ENCODE measurements around the gene CREB3L1. TPM values are rescaled to one million over a fixed set of nuclear protein-coding genes. Genes with fewer than 3 reads are reported as not detected.

The CREB3L1 gene
- total and polyA plus RNA-seq, 2 donors (not counting 3 experiments of a cell fraction or from before 2014, with no cell fraction given): 0.23 to 0.84 TPM

DNA sequence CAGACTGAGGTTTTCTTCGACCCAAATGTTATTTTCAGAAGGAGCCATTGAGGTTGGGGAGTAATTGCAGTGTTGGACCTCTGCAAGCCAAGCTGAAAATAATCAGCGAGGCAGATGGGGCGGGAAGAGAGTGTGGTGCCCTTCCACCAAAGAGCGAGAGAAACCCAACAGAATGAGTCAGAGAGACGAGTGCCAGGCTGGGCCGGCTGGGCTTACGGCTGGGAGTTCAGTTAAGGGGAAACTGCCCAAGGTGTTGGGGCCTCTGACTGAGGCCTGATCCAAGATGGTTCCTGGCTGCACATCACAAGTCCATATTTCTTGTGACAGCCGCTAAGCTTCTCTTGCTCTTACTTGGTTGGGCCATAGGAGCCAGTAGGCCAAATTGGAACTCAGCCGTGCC, 30.4 kb upstream of the CREB3L1 start:
- no peak overlapping the region for H3K27ac ChIP-seq (ENCODE audit: insufficient read depth, low read depth, low read length)
- TF ChIP-seq, protein P1, sequence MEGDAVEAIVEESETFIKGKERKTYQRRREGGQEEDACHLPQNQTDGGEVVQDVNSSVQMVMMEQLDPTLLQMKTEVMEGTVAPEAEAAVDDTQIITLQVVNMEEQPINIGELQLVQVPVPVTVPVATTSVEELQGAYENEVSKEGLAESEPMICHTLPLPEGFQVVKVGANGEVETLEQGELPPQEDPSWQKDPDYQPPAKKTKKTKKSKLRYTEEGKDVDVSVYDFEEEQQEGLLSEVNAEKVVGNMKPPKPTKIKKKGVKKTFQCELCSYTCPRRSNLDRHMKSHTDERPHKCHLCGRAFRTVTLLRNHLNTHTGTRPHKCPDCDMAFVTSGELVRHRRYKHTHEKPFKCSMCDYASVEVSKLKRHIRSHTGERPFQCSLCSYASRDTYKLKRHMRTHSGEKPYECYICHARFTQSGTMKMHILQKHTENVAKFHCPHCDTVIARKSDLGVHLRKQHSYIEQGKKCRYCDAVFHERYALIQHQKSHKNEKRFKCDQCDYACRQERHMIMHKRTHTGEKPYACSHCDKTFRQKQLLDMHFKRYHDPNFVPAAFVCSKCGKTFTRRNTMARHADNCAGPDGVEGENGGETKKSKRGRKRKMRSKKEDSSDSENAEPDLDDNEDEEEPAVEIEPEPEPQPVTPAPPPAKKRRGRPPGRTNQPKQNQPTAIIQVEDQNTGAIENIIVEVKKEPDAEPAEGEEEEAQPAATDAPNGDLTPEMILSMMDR (IDR thresholded peaks at IDR 0.05; ENCODE audit: extremely low read depth in 1 of 2, insufficient read depth in 1 of 2, low read depth in 1 of 2, low read length in 2 of 2): no peak
- TF ChIP-seq FOS (IDR thresholded peaks at IDR 0.05; ENCODE audit: borderline replicate concordance, insufficient read depth, low read length) (no peak), POLR2AphosphoS5 (IDR thresholded peaks at IDR 0.05; ENCODE audit: insufficient read depth, low read depth, low read length) (no peak), POLR2A (IDR thresholded peaks at IDR 0.05; ENCODE audit: low read depth, low read length) (no peak), GATA2 (IDR thresholded peaks at IDR 0.05; ENCODE audit: insufficient read depth, insufficient read length, low read depth, low read length) (no peak)
- H3K9ac ChIP-seq (replicated peaks; ENCODE audit: extremely low read depth, insufficient read depth, low read length): no peak overlapping the region
- no peaks in the 10 kb centered on the region for H3K79me2 ChIP-seq (ENCODE audit: control insufficient read depth, insufficient read depth, low read length)
- H3K27me3 ChIP-seq (ENCODE audit: control insufficient read depth in 2 of 2, insufficient read depth in 2 of 2, low read length in 2 of 2): no peaks in the 10 kb centered on the region
- peaks cover 12% of the 10 kb centered on the region for H3K4me1 ChIP-seq (ENCODE audit: control insufficient read depth, extremely low read depth, insufficient read depth, low read length)
- ChIA-PET POLR2A (no interaction called here), CTCF (interaction anchor here (0.8 to 1.1 kb wide), 2 partner anchors 62 to 69 kb away, joined by 3 to 5 read pairs; no protein-coding TSS in a partner anchor)
- DNase-seq (ENCODE audit: low read depth, low spot score): no peak
- no peak overlapping the region for H2AFZ ChIP-seq (ENCODE audit: low read depth, low read length)
- no peaks in the 10 kb centered on the region for H3K9me1 ChIP-seq (replicated peaks; ENCODE audit: control insufficient read depth, extremely low read depth, insufficient read depth, low read length)
- dilution Hi-C loops (cut with MboI; ENCODE audit: extremely low pct_ligation_motif_present, low sequenced_read_pairs) (no loop called here), intact Hi-C loops (cut with micrococcal nuclease) (no loop called here)
- no TSS peak for BruUV-seq (replicated peaks)
- no peaks in the 10 kb centered on the region for H3K36me3 ChIP-seq (ENCODE audit: control insufficient read depth in 2 of 2, extremely low read depth in 1 of 2, insufficient read depth in 2 of 2, low read length in 2 of 2)
- no peak overlapping the region for H3K4me2 ChIP-seq (ENCODE audit: insufficient read depth, low read length)
- no peak for FAIRE-seq
- H3K4me3 ChIP-seq (replicated peaks in 1 of 3; ENCODE audit: insufficient read depth in 1 of 3, low read depth in 1 of 3, low read length in 3 of 3): no peak overlapping the region
- H3K9me3 ChIP-seq (replicated peaks; ENCODE audit: control insufficient read depth, insufficient read depth, low read length): no peaks in the 10 kb centered on the region
- no peaks in the 10 kb centered on the region for H4K20me1 ChIP-seq (replicated peaks; ENCODE audit: control insufficient read depth, extremely low read depth, insufficient read depth, low read length)

DNA sequence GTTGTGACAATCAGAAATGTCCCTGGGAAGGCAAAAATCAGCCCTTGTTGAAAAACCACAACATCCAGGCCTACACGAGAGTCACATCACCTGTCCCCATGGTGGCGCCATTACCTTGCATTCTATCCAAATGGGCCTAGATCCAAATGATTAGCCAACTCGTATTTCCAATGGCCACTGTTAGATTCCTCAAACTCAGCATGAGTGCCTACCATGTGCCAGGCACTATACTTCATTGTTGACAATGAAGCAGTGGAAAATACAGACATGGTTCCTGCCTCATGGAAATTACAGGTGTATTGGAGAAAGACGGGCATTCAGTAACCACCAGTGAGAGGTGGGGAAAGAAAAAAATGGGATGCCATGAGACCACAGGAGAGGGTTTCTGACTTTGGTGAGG, 29.8 kb upstream of the CREB3L1 start:
- H3K4me3 ChIP-seq (replicated peaks in 1 of 3; ENCODE audit: insufficient read depth in 1 of 3, low read depth in 1 of 3, low read length in 3 of 3): no peak overlapping the region
- H3K4me1 ChIP-seq (ENCODE audit: control insufficient read depth, extremely low read depth, insufficient read depth, low read length): peaks cover 10% of the 10 kb centered on the region
- POLR2A ChIA-PET: no interaction called here
- H3K9ac ChIP-seq (replicated peaks; ENCODE audit: extremely low read depth, insufficient read depth, low read length): no peak overlapping the region
- H2AFZ ChIP-seq (ENCODE audit: low read depth, low read length): no peak overlapping the region
- dilution Hi-C loops (cut with MboI; ENCODE audit: extremely low pct_ligation_motif_present, low sequenced_read_pairs): no loop called here
- no peak overlapping the region for H3K4me2 ChIP-seq (ENCODE audit: insufficient read depth, low read length)
- H3K36me3 ChIP-seq (ENCODE audit: control insufficient read depth in 2 of 2, extremely low read depth in 1 of 2, insufficient read depth in 2 of 2, low read length in 2 of 2): no peaks in the 10 kb centered on the region
- H3K9me1 ChIP-seq (replicated peaks; ENCODE audit: control insufficient read depth, extremely low read depth, insufficient read depth, low read length): no peaks in the 10 kb centered on the region
- TF ChIP-seq, protein P2, sequence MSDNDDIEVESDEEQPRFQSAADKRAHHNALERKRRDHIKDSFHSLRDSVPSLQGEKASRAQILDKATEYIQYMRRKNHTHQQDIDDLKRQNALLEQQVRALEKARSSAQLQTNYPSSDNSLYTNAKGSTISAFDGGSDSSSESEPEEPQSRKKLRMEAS (IDR thresholded peaks at IDR 0.05; ENCODE audit: insufficient read depth, insufficient read length): no peak
- TF ChIP-seq GATA2 (IDR thresholded peaks at IDR 0.05; ENCODE audit: insufficient read depth, insufficient read length, low read depth, low read length) (peak; percentile 67), FOS (IDR thresholded peaks at IDR 0.05; ENCODE audit: borderline replicate concordance, insufficient read depth, low read length) (no peak)
- TF ChIP-seq, protein P1 (IDR thresholded peaks at IDR 0.05; ENCODE audit: extremely low read depth in 1 of 2, insufficient read depth in 1 of 2, low read depth in 1 of 2, low read length in 2 of 2): peak; percentile 24 to 42
- intact Hi-C loops (cut with micrococcal nuclease): no loop called here
- BruUV-seq (replicated peaks): no TSS peak
- CTCF ChIA-PET: interaction anchor here (1.1 to 4.7 kb wide), 2 partner anchors 25 to 61 kb away, joined by 3 to 45 read pairs; no protein-coding TSS in a partner anchor
- H4K20me1 ChIP-seq (replicated peaks; ENCODE audit: control insufficient read depth, extremely low read depth, insufficient read depth, low read length): no peaks in the 10 kb centered on the region
- no peaks in the 10 kb centered on the region for H3K9me3 ChIP-seq (replicated peaks; ENCODE audit: control insufficient read depth, insufficient read depth, low read length)
- peak; percentile 46 for FAIRE-seq
- DNase-seq (ENCODE audit: low read depth, low spot score): peak; percentile 58
- H3K27ac ChIP-seq (ENCODE audit: insufficient read depth, low read depth, low read length): no peak overlapping the region
- H3K79me2 ChIP-seq (ENCODE audit: control insufficient read depth, insufficient read depth, low read length): no peaks in the 10 kb centered on the region
- H3K27me3 ChIP-seq (ENCODE audit: control insufficient read depth in 2 of 2, insufficient read depth in 2 of 2, low read length in 2 of 2): no peaks in the 10 kb centered on the region

All from endothelial cell of umbilical vein (primary cell).